ENCODE data around the gene DCTN5. TPM values are rescaled to one million over a fixed set of nuclear protein-coding genes. Genes with fewer than 3 reads are reported as not detected.

The DCTN5 gene
- polyA plus RNA-seq, 2 of the 4 experiments (the other 2 are of a cell fraction): 64.6 to 91.1 TPM

DNA sequence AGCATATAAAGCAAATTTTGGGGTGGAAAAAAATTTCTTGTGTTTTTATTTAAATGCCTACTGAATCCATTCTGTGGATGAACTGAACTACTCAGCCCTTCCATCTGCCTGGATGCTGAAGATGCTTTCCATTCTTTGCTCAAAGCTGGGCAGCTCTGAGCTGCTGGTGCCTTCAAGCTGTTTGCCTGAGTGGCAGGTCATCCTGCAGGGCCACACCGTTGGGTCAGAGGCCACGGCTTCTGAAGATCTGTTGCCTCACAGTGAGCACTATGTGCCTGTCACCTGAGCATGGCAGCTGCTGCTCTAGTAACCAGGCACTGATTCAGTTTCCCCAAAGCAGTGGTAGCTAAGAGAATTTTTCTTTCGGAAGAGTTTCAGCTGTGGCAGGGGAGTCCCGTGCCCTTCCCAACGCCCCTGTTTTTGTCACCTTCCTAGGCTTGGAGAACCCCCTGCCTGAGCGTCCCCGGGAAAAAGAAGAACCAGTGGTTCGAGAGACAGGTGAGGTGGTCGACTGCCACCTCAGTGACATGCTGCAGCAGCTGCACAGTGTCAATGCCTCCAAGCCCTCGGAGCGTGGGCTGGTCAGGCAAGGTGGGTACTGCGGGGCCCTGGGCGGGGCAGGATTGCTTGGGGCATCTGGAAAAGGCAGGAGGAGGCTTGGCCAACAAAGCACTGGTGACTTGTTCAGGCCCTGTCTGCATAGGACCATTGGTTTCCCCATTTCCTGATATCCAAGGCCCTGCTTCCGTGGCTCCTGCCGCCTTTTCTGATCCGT, 46.0 kb downstream of the DCTN5 start:
- no peak for ATAC-seq
- H3K4me1 ChIP-seq: 0 out of 3 replicates have a peak, but pooled peaks cover 3% of the 10 kb centered on the region
- WGBS (ENCODE audit: missing lambda C conversion rate): 94% methylated on average over 16 of the region's 16 CpGs
- no peak for DNase-seq (ENCODE audit: low read depth in 1 of 2, low spot score in 1 of 2)
- POLR2A ChIA-PET: no interaction called here
- TF ChIP-seq TFCP2L1 (CRISPR knock-in tag; IDR thresholded peaks at IDR 0.05) (no peak), RCOR1 (IDR thresholded peaks at IDR 0.05; ENCODE audit: low read depth, low read length) (no peak), NFE2L2 (conservative IDR thresholded peaks at IDR 0.05; ENCODE audit: low read length) (no peak), PHF8 (IDR thresholded peaks at IDR 0.05; ENCODE audit: borderline replicate concordance, low read depth) (no peak), CEBPB (IDR thresholded peaks at IDR 0.05) (no peak), NPAS2 (CRISPR knock-in tag; IDR thresholded peaks at IDR 0.05; ENCODE audit: borderline replicate concordance) (no peak), EHMT2 (IDR thresholded peaks at IDR 0.05; ENCODE audit: low read depth) (no peak), HEYL (CRISPR knock-in tag; IDR thresholded peaks at IDR 0.05) (no peak), TP53 (CRISPR knock-in tag; IDR thresholded peaks at IDR 0.05) (no peak), SMC3 (IDR thresholded peaks at IDR 0.05) (no peak), EHF (CRISPR knock-in tag; IDR thresholded peaks at IDR 0.05) (no peak)
- TF ChIP-seq, protein P1, sequence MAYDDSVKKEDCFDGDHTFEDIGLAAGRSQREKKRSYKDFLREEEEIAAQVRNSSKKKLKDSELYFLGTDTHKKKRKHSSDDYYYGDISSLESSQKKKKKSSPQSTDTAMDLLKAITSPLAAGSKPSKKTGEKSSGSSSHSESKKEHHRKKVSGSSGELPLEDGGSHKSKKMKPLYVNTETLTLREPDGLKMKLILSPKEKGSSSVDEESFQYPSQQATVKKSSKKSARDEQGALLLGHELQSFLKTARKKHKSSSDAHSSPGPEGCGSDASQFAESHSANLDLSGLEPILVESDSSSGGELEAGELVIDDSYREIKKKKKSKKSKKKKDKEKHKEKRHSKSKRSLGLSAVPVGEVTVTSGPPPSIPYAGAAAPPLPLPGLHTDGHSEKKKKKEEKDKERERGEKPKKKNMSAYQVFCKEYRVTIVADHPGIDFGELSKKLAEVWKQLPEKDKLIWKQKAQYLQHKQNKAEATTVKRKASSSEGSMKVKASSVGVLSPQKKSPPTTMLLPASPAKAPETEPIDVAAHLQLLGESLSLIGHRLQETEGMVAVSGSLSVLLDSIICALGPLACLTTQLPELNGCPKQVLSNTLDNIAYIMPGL (CRISPR knock-in tag; IDR thresholded peaks at IDR 0.05; ENCODE audit: borderline replicate concordance): no peak
- H3K9me3 ChIP-seq: no peaks in the 10 kb centered on the region
- CTCF ChIA-PET: interaction anchor here (0.9 to 1.5 kb wide), 2 partner anchors 12 to 349 kb away, joined by 3 read pairs; no protein-coding TSS in a partner anchor
- no peak overlapping the region for H3K4me3 ChIP-seq
- no peak for FAIRE-seq
- no peak overlapping the region for H3K4me2 ChIP-seq
- no peak overlapping the region for H3K27ac ChIP-seq

DNA sequence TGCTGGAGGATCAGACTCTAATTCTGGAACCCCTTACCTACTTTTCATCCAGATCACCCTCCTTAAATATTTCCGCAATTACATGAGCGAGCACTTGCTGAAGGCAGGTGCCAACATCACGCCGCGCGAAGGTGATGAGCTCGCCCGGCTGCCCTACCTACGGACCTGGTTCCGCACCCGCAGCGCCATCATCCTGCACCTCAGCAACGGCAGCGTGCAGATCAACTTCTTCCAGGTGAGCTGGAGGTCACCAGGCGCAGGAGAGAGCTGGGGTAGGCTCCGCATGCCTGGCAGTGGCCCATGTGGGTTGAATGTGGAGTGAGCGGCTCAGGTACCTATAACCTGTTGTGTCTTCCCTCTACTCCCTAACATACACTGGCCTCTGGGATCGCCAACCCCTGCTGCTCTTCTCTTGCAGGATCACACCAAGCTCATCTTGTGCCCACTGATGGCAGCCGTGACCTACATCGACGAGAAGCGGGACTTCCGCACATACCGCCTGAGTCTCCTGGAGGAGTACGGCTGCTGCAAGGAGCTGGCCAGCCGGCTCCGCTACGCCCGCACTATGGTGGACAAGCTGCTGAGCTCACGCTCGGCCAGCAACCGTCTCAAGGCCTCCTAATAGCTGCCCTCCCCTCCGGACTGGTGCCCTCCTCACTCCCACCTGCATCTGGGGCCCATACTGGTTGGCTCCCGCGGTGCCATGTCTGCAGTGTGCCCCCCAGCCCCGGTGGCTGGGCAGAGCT, 48.3 kb downstream of the DCTN5 start:
- ChIA-PET CTCF (interaction anchor here (0.9 to 1.3 kb wide), 2 partner anchors 11 to 35 kb away, joined by 3 read pairs; no protein-coding TSS in a partner anchor), POLR2A (no interaction called here)
- no peak overlapping the region for H3K4me2 ChIP-seq
- TF ChIP-seq TP53 (CRISPR knock-in tag; IDR thresholded peaks at IDR 0.05) (no peak), HOXB5 (CRISPR knock-in tag; IDR thresholded peaks at IDR 0.05) (no peak), MAFK (IDR thresholded peaks at IDR 0.05; ENCODE audit: partially characterized antibody) (no peak), NPAS2 (CRISPR knock-in tag; IDR thresholded peaks at IDR 0.05; ENCODE audit: borderline replicate concordance) (no peak), BHLHE40 (IDR thresholded peaks at IDR 0.05; ENCODE audit: low read depth, low read length) (no peak), RARB (CRISPR knock-in tag; IDR thresholded peaks at IDR 0.05) (no peak), FOSL2 (IDR thresholded peaks at IDR 0.05) (no peak), FOSL2 (CRISPR knock-in tag; IDR thresholded peaks at IDR 0.05) (no peak), SREBF2 (IDR thresholded peaks at IDR 0.05) (no peak), HOXA7 (CRISPR knock-in tag; IDR thresholded peaks at IDR 0.05) (no peak), EHF (CRISPR knock-in tag; IDR thresholded peaks at IDR 0.05) (no peak), CHD2 (IDR thresholded peaks at IDR 0.05; ENCODE audit: low read length, partially characterized antibody) (no peak), JUN (IDR thresholded peaks at IDR 0.05) (no peak), POLR2AphosphoS2 (conservative IDR thresholded peaks at IDR 0.05; ENCODE audit: low read length) (no peak)
- TF ChIP-seq, protein P2, sequence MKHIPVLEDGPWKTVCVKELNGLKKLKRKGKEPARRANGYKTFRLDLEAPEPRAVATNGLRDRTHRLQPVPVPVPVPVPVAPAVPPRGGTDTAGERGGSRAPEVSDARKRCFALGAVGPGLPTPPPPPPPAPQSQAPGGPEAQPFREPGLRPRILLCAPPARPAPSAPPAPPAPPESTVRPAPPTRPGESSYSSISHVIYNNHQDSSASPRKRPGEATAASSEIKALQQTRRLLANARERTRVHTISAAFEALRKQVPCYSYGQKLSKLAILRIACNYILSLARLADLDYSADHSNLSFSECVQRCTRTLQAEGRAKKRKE (CRISPR knock-in tag; IDR thresholded peaks at IDR 0.05; ENCODE audit: low read depth): no peak
- TF ChIP-seq, protein P1 (CRISPR knock-in tag; IDR thresholded peaks at IDR 0.05; ENCODE audit: borderline replicate concordance): no peak
- H3K27ac ChIP-seq: no peak overlapping the region
- H3K9me3 ChIP-seq: no peaks in the 10 kb centered on the region
- 0 out of 3 replicates have a peak, but pooled peaks cover 3% of the 10 kb centered on the region for H3K4me1 ChIP-seq
- no peak overlapping the region for H3K4me3 ChIP-seq
- 96% methylated on average over 32 of the region's 36 CpGs for WGBS (ENCODE audit: missing lambda C conversion rate)
- FAIRE-seq (no peak), ATAC-seq (no peak), DNase-seq (ENCODE audit: low read depth in 1 of 2, low spot score in 1 of 2) (no peak)

Data from A549 (cell line).